ENCODE results near the gene ZNF648. TPM values are rescaled to one million over a fixed set of nuclear protein-coding genes. Genes with fewer than 3 reads are reported as not detected.

ZNF648 gene
- total and polyA plus RNA-seq, 2 of the 4 experiments (the other 2 are of a cell fraction), result not detected

DNA sequence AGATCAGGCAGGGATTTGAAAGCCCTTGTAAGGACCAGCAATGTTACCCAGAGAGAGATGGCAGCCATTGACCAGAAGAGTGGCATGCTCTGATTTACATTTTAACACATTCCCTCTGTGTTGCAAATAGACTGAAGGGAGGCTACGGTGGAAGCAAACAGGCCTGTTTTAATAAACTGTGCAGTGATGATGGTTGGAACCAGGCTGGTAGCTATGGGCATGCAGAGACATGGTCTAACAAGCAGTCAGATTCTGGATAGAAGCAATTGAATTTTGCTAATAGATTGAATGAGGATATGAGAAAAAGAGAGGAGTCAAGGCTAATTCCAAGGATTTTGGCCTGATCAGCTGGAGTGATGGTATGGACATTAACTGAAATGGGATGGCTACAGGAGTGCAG, 32.3 kb upstream of the ZNF648 start:
- ChIA-PET POLR2A (ENCODE audit: unreplicated experiment) (no interaction called here), CTCF (no interaction called here)
- Histone ChIP-seq H3K18ac (ENCODE audit: low read depth, low read length) (no peak overlapping the region), H3K9me3 (ENCODE audit: control insufficient read depth, insufficient read depth, low read length) (no peaks in the 10 kb centered on the region), H2AK9ac (replicated peaks; ENCODE audit: low read depth, low read length, poor library complexity) (no peak overlapping the region), H2AK5ac (ENCODE audit: low read depth, low read length) (no peak overlapping the region), H3K27me3 (ENCODE audit: control insufficient read depth, insufficient read depth, low read length) (no peaks in the 10 kb centered on the region), H2BK15ac (ENCODE audit: low read depth, low read length) (no peak overlapping the region), H2BK120ac (ENCODE audit: low read depth, low read length) (no peak overlapping the region), H3K4ac (ENCODE audit: low read depth, low read length) (no peak overlapping the region), H3K14ac (replicated peaks; ENCODE audit: low read depth, low read length) (no peak overlapping the region), H2BK20ac (ENCODE audit: low read depth, low read length) (no peak overlapping the region), H3K27ac (ENCODE audit: insufficient read depth, low read length) (no peak overlapping the region), H3K4me3 (ENCODE audit: insufficient read depth, low read depth, low read length) (no peak overlapping the region), H3K4me2 (ENCODE audit: low read depth, low read length) (no peak overlapping the region), H3K4me1 (ENCODE audit: control insufficient read depth, insufficient read depth, low read length) (no peaks in the 10 kb centered on the region), H2BK5ac (ENCODE audit: low read depth, low read length, poor library complexity, severe bottlenecking) (no peak overlapping the region), H4K20me1 (ENCODE audit: insufficient read depth, low read length) (no peaks in the 10 kb centered on the region), H3K36me3 (ENCODE audit: control insufficient read depth, insufficient read depth, low read length) (no peaks in the 10 kb centered on the region), H3K79me1 (ENCODE audit: low read depth in 1 of 2, low read length in 2 of 2) (no peaks in the 10 kb centered on the region), H4K5ac (ENCODE audit: low read depth, low read length) (no peak overlapping the region), H4K91ac (ENCODE audit: insufficient read depth, low read depth, low read length) (no peak overlapping the region), H3K56ac (ENCODE audit: extremely low read depth, insufficient read depth, low read length) (no peak overlapping the region), H3K9ac (ENCODE audit: low read depth, low read length) (no peak overlapping the region), H3K9me1 (ENCODE audit: insufficient read depth, low read length) (no peaks in the 10 kb centered on the region), H2AFZ (replicated peaks; ENCODE audit: low read length, poor library complexity) (no peak overlapping the region), H3K23ac (ENCODE audit: low read depth, low read length) (no peak overlapping the region), H4K8ac (ENCODE audit: low read depth in 2 of 2, low read length in 2 of 2) (no peak overlapping the region)
- DNase-seq, result no peak
- intact Hi-C loops (cut with micrococcal nuclease) (no loop called here), in situ Hi-C loops (cut with MboI; ENCODE audit: low sequenced_read_pairs) (loop anchor here (25.0 kb wide), 1 partner anchor 694 kb away; the partner anchor contains the start of gene NPL), dilution Hi-C loops (cut with HindIII; ENCODE audit: low sequenced_read_pairs, unreplicated experiment) (no loop called here)
- TF ChIP-seq CEBPB (IDR thresholded peaks at IDR 0.05; ENCODE audit: low read depth, low read length), result no peak
- TF ChIP-seq NFE2L2 (IDR thresholded peaks at IDR 0.05; ENCODE audit: low read depth, low read length), result no peak
- no peak for TF ChIP-seq FOS (IDR thresholded peaks at IDR 0.05; ENCODE audit: low read depth, low read length)
- TF ChIP-seq RFX5 (IDR thresholded peaks at IDR 0.05; ENCODE audit: low read depth, low read length), result no peak
- TF ChIP-seq, protein P1, sequence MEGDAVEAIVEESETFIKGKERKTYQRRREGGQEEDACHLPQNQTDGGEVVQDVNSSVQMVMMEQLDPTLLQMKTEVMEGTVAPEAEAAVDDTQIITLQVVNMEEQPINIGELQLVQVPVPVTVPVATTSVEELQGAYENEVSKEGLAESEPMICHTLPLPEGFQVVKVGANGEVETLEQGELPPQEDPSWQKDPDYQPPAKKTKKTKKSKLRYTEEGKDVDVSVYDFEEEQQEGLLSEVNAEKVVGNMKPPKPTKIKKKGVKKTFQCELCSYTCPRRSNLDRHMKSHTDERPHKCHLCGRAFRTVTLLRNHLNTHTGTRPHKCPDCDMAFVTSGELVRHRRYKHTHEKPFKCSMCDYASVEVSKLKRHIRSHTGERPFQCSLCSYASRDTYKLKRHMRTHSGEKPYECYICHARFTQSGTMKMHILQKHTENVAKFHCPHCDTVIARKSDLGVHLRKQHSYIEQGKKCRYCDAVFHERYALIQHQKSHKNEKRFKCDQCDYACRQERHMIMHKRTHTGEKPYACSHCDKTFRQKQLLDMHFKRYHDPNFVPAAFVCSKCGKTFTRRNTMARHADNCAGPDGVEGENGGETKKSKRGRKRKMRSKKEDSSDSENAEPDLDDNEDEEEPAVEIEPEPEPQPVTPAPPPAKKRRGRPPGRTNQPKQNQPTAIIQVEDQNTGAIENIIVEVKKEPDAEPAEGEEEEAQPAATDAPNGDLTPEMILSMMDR (conservative IDR thresholded peaks at IDR 0.05; ENCODE audit: low read depth, low read length), result no peak
- no peak for TF ChIP-seq RAD21 (IDR thresholded peaks at IDR 0.05; ENCODE audit: low read length)
- no peak for TF ChIP-seq MAFK (IDR thresholded peaks at IDR 0.05; ENCODE audit: low read depth, low read length)
- no peak for TF ChIP-seq MXI1 (IDR thresholded peaks at IDR 0.05; ENCODE audit: borderline replicate concordance, low read depth, low read length)
- TF ChIP-seq, protein P2, sequence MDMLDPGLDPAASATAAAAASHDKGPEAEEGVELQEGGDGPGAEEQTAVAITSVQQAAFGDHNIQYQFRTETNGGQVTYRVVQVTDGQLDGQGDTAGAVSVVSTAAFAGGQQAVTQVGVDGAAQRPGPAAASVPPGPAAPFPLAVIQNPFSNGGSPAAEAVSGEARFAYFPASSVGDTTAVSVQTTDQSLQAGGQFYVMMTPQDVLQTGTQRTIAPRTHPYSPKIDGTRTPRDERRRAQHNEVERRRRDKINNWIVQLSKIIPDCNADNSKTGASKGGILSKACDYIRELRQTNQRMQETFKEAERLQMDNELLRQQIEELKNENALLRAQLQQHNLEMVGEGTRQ (IDR thresholded peaks at IDR 0.05; ENCODE audit: low read depth, low read length), result no peak
- no peak for TF ChIP-seq MAZ (IDR thresholded peaks at IDR 0.05; ENCODE audit: borderline replicate concordance, low read depth, low read length)
- no peak for TF ChIP-seq RCOR1 (IDR thresholded peaks at IDR 0.05; ENCODE audit: insufficient replicate concordance, low read length)
- TF ChIP-seq, protein P3, sequence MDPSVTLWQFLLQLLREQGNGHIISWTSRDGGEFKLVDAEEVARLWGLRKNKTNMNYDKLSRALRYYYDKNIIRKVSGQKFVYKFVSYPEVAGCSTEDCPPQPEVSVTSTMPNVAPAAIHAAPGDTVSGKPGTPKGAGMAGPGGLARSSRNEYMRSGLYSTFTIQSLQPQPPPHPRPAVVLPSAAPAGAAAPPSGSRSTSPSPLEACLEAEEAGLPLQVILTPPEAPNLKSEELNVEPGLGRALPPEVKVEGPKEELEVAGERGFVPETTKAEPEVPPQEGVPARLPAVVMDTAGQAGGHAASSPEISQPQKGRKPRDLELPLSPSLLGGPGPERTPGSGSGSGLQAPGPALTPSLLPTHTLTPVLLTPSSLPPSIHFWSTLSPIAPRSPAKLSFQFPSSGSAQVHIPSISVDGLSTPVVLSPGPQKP (IDR thresholded peaks at IDR 0.05; ENCODE audit: borderline replicate concordance, low read depth, low read length), result no peak
- TF ChIP-seq SMC3 (IDR thresholded peaks at IDR 0.05; ENCODE audit: low read depth, low read length), result no peak
- no peak for TF ChIP-seq POLR2A (IDR thresholded peaks at IDR 0.05; ENCODE audit: low read depth, low read length)
- no peak for TF ChIP-seq BHLHE40 (IDR thresholded peaks at IDR 0.05; ENCODE audit: low read depth, low read length)
- WGBS, 2 experiments (ENCODE audit: extremely low coverage in 2 of 2, insufficient read length in 1 of 2), result no CpG with 5 or more reads among the region's 1 CpG
- ATAC-seq (ENCODE audit: low read depth), result no peak
- BruUV-seq (replicated peaks), result no TSS peak
